Epithelial cell of esophagus (primary cell): ENCODE results near the gene HTRA2.

Experiments used
- DNase-seq: peaks from one replicate; pipeline ENCODE4 v3.0.0; 2010; ENCODE audit warnings: low read depth
- H3K4me3 ChIP-seq: 2 replicates; pipeline ENCODE4 v1.5.1; 2011; ENCODE audit warnings: mild to moderate bottlenecking, low read length, control low read depth
- CTCF ChIP-seq: IDR thresholded peaks from 2 replicates; pipeline ENCODE4 v1.5.1; 2011; ENCODE audit warnings: low read depth, mild to moderate bottlenecking, low read length, control low read depth, inconsistent platforms; ENCODE audit not compliant: insufficient read depth; ENCODE audit errors: missing control alignments

HTRA2 gene

GRCh38 chr2:74507926-74508520 is 21.7 kb upstream of the HTRA2 start:
- peak; percentile 45 for DNase-seq
- peak overlapping the region; percentile 97 for H3K4me3 ChIP-seq
- no peak for TF ChIP-seq CTCF

GRCh38 chr2:74510272-74510671 is 19.5 kb upstream of the HTRA2 start:
- no peak overlapping the region for H3K4me3 ChIP-seq
- TF ChIP-seq CTCF: no peak
- DNase-seq: no peak

GRCh38 chr2:74511104-74511989 is 18.4 kb upstream of the HTRA2 start:
- TF ChIP-seq CTCF: no peak
- no peak for DNase-seq
- H3K4me3 ChIP-seq: no peak overlapping the region

- no peak for TF ChIP-seq CTCF
- no peak for DNase-seq
- no peak overlapping the region for H3K4me3 ChIP-seq
These were observed 16.8 kb upstream of the HTRA2 start for GRCh38 chr2:74512744-74513604.

- peak; percentile 39 for DNase-seq
- H3K4me3 ChIP-seq: no peak overlapping the region
These were observed 15.9 kb upstream of the HTRA2 start for GRCh38 chr2:74513605-74514367.

More at GRCh38 chr2:74513605-74514367, 15.9 kb upstream of the HTRA2 start:
- no peak for TF ChIP-seq CTCF
